Hindlimb muscle (tissue), 1 donor: Measurements from ENCODE around the gene NLRP6. TPM values are rescaled to one million over a fixed set of nuclear protein-coding genes. Genes with fewer than 3 reads are reported as not detected.
A peak's percentile ranks its signal among the peaks of the same experiment; 100 is the strongest.
"Not testable (repeated sequence)": the region's sequence is repeated elsewhere in the genome, so short reads cannot be mapped to it uniquely, and the experiment has no call there.

ENCODE experiments used
- DNase-seq: peaks from one replicate; pipeline ENCODE4 v3.0.0-alpha.2; 2013
- polyA plus RNA-seq: library from polyadenylated mRNA; unstranded; fragments of 120-200 nt; gene quantifications from one replicate; pipeline ENCODE4 v1.2.1, GENCODE V29; 2013; ENCODE audit not compliant: insufficient read length

NLRP6 gene
- polyA plus RNA-seq, 1 donor = not detected

- DNase-seq = no peak
Measured at GRCh38 chr11:256952-257737, 21.1 kb upstream of the NLRP6 start.

DNA sequence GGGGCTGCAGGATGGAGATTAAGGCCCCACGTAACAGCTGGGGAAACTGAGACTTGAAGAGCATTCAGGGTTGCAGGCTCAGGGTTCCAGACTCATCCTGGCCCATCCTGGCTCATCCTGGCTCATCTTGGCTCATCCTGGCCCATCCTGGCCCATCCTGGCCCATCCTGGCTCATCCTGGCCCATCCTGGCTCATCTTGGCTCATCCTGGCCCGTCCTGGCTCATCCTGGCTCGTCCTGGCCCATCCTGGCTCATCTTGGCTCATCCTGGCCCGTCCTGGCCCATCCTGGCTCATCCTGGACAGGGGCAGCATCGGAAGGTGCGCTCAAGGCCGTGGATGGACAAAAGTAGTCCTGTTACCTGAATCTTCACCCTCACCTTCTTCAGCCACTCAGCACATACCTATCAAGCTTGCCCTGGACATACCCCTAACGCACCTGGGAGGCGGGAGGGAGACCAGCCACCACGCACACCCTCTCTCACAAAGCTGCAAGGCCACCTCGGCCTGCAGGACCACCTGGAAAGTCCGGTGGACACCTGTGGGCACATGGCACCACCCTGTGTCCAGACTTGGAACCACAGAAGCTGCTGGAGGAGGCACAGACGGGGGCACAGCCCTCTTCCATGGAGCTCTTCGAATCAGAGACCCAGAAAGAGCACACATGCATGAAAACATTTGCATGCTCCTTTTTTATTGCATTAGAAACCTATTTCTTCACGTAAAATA lies 20.3 kb upstream of the NLRP6 start:
- no peak for DNase-seq

DNA sequence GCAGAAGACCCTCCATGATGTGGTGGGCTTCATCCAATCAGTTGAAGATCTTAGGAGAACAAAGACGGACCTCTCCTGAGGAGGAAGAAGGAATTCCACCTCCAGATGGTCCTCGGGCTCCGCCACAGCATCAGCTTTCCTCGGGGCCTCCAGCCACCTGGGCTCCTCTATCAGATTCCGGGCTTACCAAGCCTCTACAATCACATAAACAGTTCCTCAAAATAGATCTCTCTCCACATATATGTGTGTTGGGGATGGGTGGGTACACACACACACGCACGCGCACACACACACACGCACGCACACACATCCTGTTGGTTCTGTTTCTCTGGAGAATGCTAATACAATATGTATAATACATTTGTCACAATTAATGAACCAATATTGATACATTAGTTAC lies 18.8 kb upstream of the NLRP6 start:
- DNase-seq = no peak

GRCh38 chr11:261624-262023 lies 16.6 kb upstream of the NLRP6 start:
- no peak for DNase-seq

- no peak for DNase-seq
Measured at GRCh38 chr11:266676-267439, 11.3 kb upstream of the NLRP6 start.

- no peak for DNase-seq
Measured at GRCh38 chr11:267491-267994, 10.7 kb upstream of the NLRP6 start.

GRCh38 chr11:268716-269145 lies 9.5 kb upstream of the NLRP6 start:
- not testable (repeated sequence) for DNase-seq

DNA sequence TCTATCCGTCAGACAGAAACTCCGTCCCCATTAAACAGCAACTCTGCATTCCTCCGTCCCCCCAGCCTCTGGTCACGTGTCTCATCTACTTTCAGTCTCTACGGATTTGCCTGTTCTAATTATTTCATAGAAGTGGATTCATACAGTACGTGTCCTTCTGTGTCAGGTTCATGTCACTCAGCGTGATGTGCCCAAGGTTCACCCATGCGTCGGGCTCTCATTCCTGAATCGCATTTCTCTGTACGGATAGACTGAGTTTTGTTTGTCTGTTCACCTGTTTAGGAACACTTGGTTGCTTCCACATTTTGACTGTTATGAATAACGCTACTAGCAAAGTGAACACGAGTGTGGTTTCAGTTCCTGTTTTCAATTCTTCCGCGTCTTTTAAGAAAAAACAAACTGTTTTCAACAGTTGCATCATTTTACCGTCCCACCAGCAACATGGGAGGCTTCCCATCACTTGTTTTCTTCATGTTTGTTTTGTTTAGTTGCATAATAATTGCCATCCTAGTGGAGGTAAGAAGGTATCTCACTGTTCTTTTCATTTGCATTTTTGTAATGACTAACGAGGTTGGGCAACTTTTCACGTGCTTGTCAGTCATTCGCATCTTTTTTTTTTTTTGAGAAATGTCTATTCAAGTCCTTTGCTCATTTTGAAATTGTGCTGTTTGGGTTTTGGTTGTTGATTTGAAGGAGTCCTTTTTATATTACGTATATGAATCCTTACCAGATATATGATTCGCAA lies 8.9 kb upstream of the NLRP6 start:
- DNase-seq = peak; percentile 24

GRCh38 chr11:270451-271318 lies 7.5 kb upstream of the NLRP6 start:
- DNase-seq = no peak

- no peak for DNase-seq
Measured at GRCh38 chr11:271319-271715, 6.9 kb upstream of the NLRP6 start.

DNA sequence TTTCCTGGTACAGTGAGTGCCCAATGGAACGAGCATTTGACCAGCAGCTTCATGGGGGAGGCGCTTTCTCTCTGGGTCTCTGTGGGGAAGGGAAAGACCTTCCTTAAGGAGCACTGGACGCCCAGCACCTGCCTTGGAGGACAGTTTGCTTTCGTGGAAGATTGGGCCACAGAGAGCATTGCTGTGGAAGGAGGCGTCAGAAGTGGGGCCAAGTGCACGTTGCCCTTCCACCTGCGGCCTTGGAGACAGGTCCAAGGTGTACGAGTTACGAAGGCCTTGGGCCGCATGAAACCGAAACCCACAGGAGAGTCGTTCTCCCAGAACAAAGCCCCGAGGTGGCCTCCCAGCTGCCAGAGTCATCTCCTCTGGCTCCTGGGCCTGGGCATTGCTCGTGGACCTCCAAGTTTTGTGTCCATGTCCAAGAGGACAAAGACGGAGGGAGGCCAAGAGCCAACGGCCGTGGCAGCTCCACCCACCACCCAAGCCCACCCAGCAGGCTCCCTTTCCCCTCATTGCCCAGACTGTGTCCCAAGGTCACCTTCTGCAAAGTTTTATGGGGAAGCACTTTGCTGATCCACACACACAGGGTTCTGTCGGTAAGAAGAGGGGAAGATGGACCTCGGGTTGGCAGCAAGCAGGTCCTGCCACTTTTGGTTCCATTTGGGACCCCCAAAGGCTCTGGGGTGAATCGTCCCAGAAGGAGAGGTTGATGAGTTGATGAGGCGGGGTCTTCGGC lies 5.8 kb upstream of the NLRP6 start:
- DNase-seq = no peak

DNA sequence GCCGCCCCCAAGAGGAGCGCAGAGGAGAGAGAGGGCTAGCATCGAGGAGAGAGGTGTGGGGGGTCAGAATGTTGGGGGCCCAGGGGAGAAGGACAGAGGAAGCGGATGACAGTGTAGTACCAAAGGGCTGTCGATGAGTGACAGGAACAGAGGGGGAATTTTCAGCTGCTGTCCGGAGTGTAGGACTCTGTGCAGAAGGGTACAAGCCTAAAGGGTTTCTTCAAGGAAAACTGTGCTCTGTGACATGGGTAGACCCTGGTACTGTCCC lies 5.3 kb upstream of the NLRP6 start:
- no peak for DNase-seq

GRCh38 chr11:276219-276618 lies 2.0 kb upstream of the NLRP6 start:
- DNase-seq = no peak

- DNase-seq = no peak
Measured at GRCh38 chr11:279040-279965, 1.1 kb downstream of the NLRP6 start.

DNA sequence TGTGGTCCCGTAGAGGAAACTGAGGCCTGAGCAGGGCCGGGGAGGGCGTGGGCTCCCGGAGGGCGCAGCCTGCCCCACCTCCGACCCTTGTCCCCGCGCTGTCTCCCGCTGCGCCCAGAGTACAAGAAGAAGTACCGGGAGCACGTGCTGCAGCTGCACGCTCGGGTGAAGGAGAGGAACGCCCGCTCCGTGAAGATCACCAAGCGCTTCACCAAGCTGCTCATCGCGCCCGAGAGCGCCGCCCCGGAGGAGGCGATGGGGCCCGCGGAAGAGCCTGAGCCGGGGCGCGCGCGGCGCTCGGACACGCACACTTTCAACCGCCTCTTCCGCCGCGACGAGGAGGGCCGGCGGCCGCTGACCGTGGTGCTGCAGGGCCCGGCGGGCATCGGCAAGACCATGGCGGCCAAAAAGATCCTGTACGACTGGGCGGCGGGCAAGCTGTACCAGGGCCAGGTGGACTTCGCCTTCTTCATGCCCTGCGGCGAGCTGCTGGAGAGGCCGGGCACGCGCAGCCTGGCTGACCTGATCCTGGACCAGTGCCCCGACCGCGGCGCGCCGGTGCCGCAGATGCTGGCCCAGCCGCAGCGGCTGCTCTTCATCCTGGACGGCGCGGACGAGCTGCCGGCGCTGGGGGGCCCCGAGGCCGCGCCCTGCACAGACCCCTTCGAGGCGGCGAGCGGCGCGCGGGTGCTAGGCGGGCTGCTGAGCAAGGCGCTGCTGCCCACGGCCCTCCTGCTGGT lies 1.9 kb downstream of the NLRP6 start:
- no peak for DNase-seq

DNA sequence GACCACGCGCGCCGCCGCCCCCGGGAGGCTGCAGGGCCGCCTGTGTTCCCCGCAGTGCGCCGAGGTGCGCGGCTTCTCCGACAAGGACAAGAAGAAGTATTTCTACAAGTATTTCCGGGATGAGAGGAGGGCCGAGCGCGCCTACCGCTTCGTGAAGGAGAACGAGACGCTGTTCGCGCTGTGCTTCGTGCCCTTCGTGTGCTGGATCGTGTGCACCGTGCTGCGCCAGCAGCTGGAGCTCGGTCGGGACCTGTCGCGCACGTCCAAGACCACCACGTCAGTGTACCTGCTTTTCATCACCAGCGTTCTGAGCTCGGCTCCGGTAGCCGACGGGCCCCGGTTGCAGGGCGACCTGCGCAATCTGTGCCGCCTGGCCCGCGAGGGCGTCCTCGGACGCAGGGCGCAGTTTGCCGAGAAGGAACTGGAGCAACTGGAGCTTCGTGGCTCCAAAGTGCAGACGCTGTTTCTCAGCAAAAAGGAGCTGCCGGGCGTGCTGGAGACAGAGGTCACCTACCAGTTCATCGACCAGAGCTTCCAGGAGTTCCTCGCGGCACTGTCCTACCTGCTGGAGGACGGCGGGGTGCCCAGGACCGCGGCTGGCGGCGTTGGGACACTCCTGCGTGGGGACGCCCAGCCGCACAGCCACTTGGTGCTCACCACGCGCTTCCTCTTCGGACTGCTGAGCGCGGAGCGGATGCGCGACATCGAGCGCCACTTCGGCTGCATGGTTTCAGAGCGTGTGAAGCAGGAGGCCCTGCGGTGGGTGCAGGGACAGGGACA lies 2.7 kb downstream of the NLRP6 start:
- no peak for DNase-seq

GRCh38 chr11:281486-282161 lies 3.4 kb downstream of the NLRP6 start:
- DNase-seq = no peak

DNA sequence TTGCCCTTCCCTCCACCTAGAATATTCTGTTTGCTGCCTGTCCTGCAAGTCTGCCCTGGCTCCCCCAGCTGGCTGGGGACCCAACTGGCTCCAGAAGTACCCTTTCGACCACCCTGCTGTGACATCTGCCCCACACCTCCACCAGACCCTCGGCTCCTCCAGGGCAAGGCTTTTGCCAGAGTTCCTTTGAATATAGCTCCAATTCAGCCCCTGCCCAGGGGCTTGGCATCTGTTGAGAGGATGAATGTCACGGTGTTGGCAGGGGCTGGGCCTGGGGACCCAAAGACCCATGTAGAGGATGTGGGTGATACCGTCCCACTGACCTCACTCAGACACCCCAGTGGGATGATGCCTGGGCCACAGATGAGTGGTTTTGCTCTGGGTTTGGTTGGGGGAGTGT lies 4.0 kb downstream of the NLRP6 start:
- no peak for DNase-seq
